Effector CD8-positive, alpha-beta T cell (primary cell): ENCODE data around the gene GDF2.

ENCODE experiments used
- DNase-seq: peaks from one replicate; lab custom pipeline; 2025; lab: John Stamatoyannopoulos, UW

GDF2 gene

DNA sequence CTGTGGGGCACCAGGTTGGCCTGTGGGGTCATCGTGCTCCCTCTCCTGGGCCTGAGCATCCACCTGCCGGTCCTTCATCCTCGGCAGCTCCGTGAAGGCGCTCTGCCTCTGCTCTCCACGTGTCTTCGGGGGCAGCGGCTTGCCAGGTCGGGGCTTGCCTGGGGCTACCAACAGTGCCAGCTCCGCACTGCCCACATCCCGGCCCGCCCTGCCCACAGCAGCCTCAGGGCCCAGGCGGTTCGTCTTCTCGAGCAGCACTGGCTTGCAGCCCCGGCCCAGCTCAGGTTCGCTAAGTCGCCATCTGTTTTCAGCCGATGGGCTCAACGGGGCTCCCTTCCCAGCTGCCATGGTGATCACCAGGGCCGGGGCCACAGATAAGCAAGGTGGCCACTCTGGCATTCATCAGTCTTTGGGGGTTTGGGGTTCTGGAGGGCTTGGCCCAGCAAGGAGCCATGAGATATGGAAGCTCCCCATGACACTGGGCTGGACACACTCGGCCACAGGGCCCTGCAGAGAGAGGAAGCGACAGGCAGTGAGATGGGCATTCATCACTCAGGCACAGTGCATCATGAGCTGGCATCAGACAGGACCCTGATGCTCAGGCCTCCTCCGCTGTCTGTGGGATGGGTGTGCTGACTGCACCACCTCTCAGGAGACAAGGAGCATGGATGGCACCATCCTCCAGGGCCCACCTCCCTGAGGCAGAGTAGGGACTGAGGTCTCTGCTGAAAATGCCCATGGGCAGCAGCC lies 46.4 kb downstream of the GDF2 start:
- DNase-seq = no peak

DNA sequence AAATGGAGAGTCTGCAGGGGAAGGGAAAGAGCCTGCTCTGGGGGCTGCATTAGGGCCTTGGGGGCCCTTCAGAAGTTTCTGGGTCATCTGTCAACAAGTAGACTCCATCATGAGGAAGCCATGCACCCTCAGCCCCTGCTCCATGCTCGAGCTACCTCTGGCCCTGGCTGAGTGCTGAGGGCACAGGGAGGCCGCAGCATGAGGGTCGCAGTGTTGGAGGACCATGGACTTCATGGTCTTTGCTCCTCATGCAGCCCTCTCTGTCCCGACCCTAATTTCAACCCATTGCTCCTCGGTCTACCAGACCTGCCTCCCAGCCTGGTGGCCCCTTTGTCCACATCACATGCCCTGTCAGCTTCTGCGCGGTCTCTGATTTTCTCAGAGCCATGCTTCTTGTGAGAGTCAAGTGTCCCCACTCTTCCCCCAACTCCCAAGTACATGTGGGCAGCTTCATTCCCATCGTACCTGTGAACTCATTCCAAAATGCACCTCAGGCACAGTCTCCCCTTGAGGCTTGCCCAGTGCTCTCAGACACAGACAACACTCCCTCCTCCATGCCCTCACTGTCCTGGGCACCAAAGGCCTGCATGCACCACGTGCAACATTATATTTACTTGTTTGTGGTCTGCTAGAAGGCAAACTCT lies 47.1 kb downstream of the GDF2 start:
- DNase-seq = no peak

- DNase-seq = no peak
Measured at GRCh38 chr10:47370015-47370767, 47.9 kb downstream of the GDF2 start.

DNA sequence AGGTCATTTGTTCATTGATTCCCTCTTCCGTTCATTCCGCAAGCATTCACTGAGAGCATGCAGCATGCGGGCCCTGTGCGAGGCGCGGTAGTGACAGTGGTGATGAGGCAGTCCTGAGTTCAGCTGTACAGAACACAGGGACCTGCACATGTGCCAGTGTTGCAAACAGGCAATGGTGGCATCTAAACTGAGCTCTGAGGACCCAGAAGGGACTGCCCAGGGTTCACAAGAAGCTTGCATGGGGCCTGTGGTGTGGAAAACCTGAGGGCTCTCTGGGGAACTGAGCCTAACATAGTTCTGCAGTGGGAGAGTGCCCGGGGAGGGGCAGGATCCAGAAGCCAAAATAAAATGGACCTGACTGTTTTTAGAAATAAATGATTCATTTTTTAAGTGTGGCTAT lies 48.6 kb downstream of the GDF2 start:
- DNase-seq = no peak

- no peak for DNase-seq
Measured at GRCh38 chr10:47371629-47372485, 49.6 kb downstream of the GDF2 start.

DNA sequence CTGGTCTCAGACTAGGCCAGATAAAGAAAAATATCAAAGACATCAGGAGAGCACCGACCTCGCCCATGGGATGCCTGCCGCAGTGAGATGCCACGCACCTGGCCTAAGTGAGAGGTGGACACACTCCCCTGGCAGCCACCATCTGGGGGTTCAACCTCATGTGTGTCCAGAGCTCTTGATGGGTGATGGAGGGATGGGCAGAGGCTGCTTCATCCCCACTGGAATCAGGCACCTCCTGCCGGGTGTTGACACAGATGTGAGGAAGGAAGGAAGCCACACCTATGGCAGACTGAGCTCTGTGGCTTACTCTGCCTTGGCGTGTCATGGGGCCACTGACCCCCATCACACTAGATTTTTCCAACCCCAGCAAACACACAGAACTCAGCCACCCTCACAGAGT lies 50.5 kb downstream of the GDF2 start:
- no peak for DNase-seq

DNA sequence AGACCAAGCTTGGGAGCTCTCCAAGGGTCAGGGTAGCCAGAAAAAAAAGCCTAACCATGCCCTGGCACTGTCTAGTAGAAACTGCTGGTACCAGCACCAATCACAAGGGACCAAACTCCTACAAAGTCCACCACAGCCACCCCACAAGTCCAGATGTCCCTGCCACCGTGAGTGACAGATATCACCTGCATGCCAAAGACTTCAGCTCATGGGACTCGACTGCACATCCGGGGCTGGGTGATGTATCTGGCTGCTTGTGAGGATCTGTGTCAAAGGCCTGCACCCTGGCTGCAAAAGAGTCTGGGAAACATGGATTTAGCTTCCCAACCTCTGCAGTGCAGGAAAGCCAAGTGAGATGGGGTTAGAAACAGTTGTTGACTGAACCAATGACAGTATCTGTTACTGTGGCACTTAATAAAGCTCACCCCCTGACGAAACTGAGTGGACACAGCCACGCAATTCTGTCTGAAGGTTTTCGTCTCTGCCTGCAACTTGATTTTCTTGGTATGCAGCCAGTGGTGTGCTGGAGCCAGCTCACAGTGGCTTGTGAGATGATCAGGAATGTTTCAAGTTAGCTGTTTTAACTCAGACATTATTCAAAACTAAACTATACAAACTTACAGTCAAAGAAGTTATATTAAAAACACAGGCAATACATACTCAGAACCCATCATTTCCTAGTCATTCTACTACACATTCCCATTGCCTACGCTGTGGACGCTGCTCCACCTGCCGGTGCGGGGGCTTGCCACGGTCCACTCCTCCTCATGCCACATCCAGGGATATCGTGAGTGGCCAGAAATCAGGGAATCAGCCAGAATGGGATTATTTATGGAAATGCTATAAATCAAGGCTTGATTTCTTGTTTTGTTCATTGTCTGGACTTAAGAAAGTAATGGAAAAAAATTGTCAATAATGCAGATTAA lies 52.6 kb downstream of the GDF2 start:
- DNase-seq = no peak

- DNase-seq = no peak
Measured at GRCh38 chr10:47376522-47377220, 54.4 kb downstream of the GDF2 start.
